Stomach (tissue), 9 donors: ENCODE results near the gene ARHGAP26. TPM values are rescaled to one million over a fixed set of nuclear protein-coding genes. Genes with fewer than 3 reads are reported as not detected.
"Not testable (repeated sequence)": the region's sequence is repeated elsewhere in the genome, so short reads cannot be mapped to it uniquely, and the experiment has no call there.

Source experiments
- DNase-seq, 2 donors: peaks; one replicate each; pipeline versions ENCODE4 v3.0.0 to v3.0.0-alpha.2; 2013 to 2019
- H3K27ac ChIP-seq, 5 donors: fragments of 200-600 bp in 4 of 5; sonication (generic) in 4 of 5; one replicate each; pipeline ENCODE4 v1.5.1; 2013 to 2019; ENCODE audit warnings: mild to moderate bottlenecking in 1 of 5, moderate library complexity in 1 of 5
- H3K27me3 ChIP-seq, 3 donors: fragments of 200-600 bp; sonication (generic); one replicate each; pipeline ENCODE4 v1.5.1; 2017 to 2019; ENCODE audit warnings: mixed run types in 1 of 3
- H3K36me3 ChIP-seq, 4 donors: fragments of 200-600 bp; sonication (generic); 1 replicate in 3 of 4; 2 replicates in 1 of 4; pipeline ENCODE4 v1.5.1; 2016 to 2019
- H3K4me1 ChIP-seq, 4 donors: fragments of 200-600 bp; sonication (generic); one replicate each; pipeline ENCODE4 v1.5.1; 2016 to 2019
- H3K4me3 ChIP-seq, 4 donors: fragments of 200-600 bp; sonication (generic) in 3 of 4; one replicate each; pipeline ENCODE4 v1.5.1; 2016 to 2019; ENCODE audit warnings: mild to moderate bottlenecking in 1 of 4
- H3K9me3 ChIP-seq, 4 donors: fragments of 200-600 bp; sonication (generic); one replicate each; pipeline ENCODE4 v1.5.1; 2016 to 2019
- EP300 ChIP-seq: sonication (generic); formaldehyde crosslinking; IDR thresholded peaks from one replicate; pipeline ENCODE4 v1.6.1; 2017; ENCODE audit warnings: antibody characterized with exemption
- POLR2A ChIP-seq, 4 donors: fragments of 450-650 bp; IDR thresholded peaks; one replicate each; pipeline ENCODE4 v1.6.1; 2016; ENCODE audit warnings: antibody characterized with exemption in 4 of 4, control low read depth in 2 of 4, mild to moderate bottlenecking in 1 of 4, moderate library complexity in 1 of 4
- POLR2AphosphoS5 ChIP-seq, 3 donors: sonication (generic); formaldehyde crosslinking; IDR thresholded peaks; one replicate each; pipeline ENCODE4 v1.6.1; 2016; ENCODE audit warnings: antibody characterized with exemption in 3 of 3
- WGBS, 5 donors: extraction: QIAGEN DNeasy Blood & Tissue Kit in 3 of 5; methylation state at CpG; one replicate each; pipeline versions ENCODE4 v1.1.5 to v1.1.7; 2013 to 2018; 5-methylcytosine and 5-hydroxymethylcytosine counted together
- intact Hi-C: fragments of 100-400 bp; cut with DNase I; formaldehyde crosslinking; loops from one replicate; pipeline ENCODE4 v1.15.1; 2023; ENCODE audit warnings: low total_unique reads
- polyA plus RNA-seq, 3 donors: library from polyadenylated mRNA; stranded (reverse); fragments of 200-250 nt; gene quantifications; one replicate each; pipeline ENCODE4 v1.2.3, GENCODE V29; 2013
- total RNA-seq, 5 donors: library from RNA; depleted of rRNA; stranded (reverse); fragments of >200 nt; gene quantifications; one replicate each; pipeline versions ENCODE4 v1.1.0 to v1.2.3, GENCODE V29; 2014 to 2016
- TF ChIP-seq, protein P1 (sequence below), 7 experiments: fragments of 450-650 bp in 4 of 7; fragments of 200-600 bp in 3 of 7; sonication (generic) in 3 of 7; IDR thresholded peaks; one replicate each; pipeline ENCODE4 v1.5.1; 2016 to 2019; ENCODE audit warnings: antibody characterized with exemption in 7 of 7, control low read depth in 2 of 7, mild to moderate bottlenecking in 1 of 7
- donor health status: healthy with polysubstance abuse.
- donor health status: Bipolar disorder and iron deficiency.
- donor health status: healthy.

The ARHGAP26 gene
- total and polyA plus RNA-seq, 8 donors: 4.0 to 115 (median 34.1) TPM

GRCh38 chr5:142946547-142947426 lies 176.6 kb downstream of the ARHGAP26 start:
- H3K27ac ChIP-seq: no peak overlapping the region
- H3K36me3 ChIP-seq: no peaks in the 10 kb centered on the region
- no peaks in the 10 kb centered on the region for H3K9me3 ChIP-seq
- no peaks in the 10 kb centered on the region for H3K27me3 ChIP-seq
- TF ChIP-seq POLR2A (IDR thresholded peaks at IDR 0.05) (no peak), EP300 (no peak), POLR2AphosphoS5 (IDR thresholded peaks at IDR 0.05) (no peak)
- TF ChIP-seq, protein P1, sequence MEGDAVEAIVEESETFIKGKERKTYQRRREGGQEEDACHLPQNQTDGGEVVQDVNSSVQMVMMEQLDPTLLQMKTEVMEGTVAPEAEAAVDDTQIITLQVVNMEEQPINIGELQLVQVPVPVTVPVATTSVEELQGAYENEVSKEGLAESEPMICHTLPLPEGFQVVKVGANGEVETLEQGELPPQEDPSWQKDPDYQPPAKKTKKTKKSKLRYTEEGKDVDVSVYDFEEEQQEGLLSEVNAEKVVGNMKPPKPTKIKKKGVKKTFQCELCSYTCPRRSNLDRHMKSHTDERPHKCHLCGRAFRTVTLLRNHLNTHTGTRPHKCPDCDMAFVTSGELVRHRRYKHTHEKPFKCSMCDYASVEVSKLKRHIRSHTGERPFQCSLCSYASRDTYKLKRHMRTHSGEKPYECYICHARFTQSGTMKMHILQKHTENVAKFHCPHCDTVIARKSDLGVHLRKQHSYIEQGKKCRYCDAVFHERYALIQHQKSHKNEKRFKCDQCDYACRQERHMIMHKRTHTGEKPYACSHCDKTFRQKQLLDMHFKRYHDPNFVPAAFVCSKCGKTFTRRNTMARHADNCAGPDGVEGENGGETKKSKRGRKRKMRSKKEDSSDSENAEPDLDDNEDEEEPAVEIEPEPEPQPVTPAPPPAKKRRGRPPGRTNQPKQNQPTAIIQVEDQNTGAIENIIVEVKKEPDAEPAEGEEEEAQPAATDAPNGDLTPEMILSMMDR (IDR thresholded peaks at IDR 0.05): no peak
- H3K4me3 ChIP-seq: no peak overlapping the region
- intact Hi-C loops: no loop called here
- DNase-seq: no peak
- H3K4me1 ChIP-seq: peaks cover 0 to 14% (median 0%) of the 10 kb centered on the region in 4 donors
- 73 to 91% (median 85%) methylated on average over 4 of the region's 4 CpGs for WGBS, 5 donors

GRCh38 chr5:142947427-142947709 lies 177.2 kb downstream of the ARHGAP26 start:
- no peak overlapping the region for H3K27ac ChIP-seq
- intact Hi-C loops: no loop called here
- H3K36me3 ChIP-seq: no peaks in the 10 kb centered on the region
- peaks cover 0 to 14% (median 0%) of the 10 kb centered on the region in 4 donors for H3K4me1 ChIP-seq
- H3K4me3 ChIP-seq: no peak overlapping the region
- H3K27me3 ChIP-seq: no peaks in the 10 kb centered on the region
- TF ChIP-seq POLR2A (IDR thresholded peaks at IDR 0.05): no peak
- no peak for TF ChIP-seq POLR2AphosphoS5 (IDR thresholded peaks at IDR 0.05)
- no peak for TF ChIP-seq EP300
- TF ChIP-seq, protein P1 (IDR thresholded peaks at IDR 0.05): no peak
- no peak for DNase-seq
- no peaks in the 10 kb centered on the region for H3K9me3 ChIP-seq

DNA sequence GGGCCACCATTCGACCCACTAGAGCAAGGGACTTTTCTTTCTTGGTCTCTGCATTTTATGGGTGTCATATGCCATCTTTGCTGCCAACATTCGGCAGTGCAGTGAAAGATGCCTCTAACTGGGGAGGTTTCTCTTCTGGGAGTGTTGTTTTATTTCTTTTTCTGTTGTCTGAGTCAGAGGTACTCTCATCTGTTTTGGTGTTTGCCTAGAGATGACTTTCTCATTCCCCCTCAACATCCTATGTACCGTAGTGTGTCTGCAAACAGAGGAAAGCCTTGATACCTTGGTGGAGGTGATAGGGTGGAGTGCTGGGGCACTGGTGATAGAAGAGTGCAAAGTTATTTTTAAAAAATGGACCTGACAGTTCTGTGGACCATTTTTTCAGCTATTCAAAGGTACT lies 182.1 kb downstream of the ARHGAP26 start:
- no peaks in the 10 kb centered on the region for H3K27me3 ChIP-seq
- H3K4me1 ChIP-seq: peaks cover 0 to 22% (median 6%) of the 10 kb centered on the region in 4 donors
- no peak overlapping the region for H3K4me3 ChIP-seq
- 89 to 97% (median 93%) methylated on average over 3 of the region's 3 CpGs for WGBS, 5 donors
- intact Hi-C loops: no loop called here
- DNase-seq: no peak
- H3K27ac ChIP-seq: no peak overlapping the region
- peaks cover 0 to 5% (median 0%) of the 10 kb centered on the region in 4 donors for H3K36me3 ChIP-seq
- TF ChIP-seq, protein P1 (IDR thresholded peaks at IDR 0.05): no peak
- no peak for TF ChIP-seq POLR2AphosphoS5 (IDR thresholded peaks at IDR 0.05)
- no peak for TF ChIP-seq POLR2A (IDR thresholded peaks at IDR 0.05)
- no peak for TF ChIP-seq EP300
- H3K9me3 ChIP-seq: no peaks in the 10 kb centered on the region

GRCh38 chr5:142952871-142953270 lies 182.7 kb downstream of the ARHGAP26 start:
- 80 to 94% (median 91%) methylated on average over 3 of the region's 3 CpGs for WGBS, 5 donors

DNA sequence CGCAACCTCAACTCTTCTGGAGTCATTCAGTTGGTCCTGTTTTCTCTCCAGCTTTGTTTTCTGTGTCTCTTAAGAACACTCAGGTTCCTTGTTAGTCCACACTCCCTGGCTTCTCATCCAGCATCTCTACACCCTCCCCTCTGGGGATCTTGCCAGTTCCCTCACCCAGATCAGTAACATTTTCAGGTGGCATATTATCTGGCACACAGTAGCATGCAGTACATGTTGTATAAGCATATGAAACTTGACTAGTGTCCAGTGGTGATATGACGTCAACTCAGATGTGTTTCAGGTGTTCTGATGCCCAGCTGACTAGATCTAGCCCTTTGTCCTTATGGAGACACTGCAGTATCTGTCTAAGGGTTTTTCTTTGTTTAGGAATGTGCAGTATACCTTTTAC lies 184.3 kb downstream of the ARHGAP26 start:
- Histone ChIP-seq H3K36me3 (peaks cover 0 to 5% (median 0%) of the 10 kb centered on the region in 4 donors), H3K27ac (peak overlapping the region in 1 of 5 donors; percentile 20), H3K9me3 (no peaks in the 10 kb centered on the region), H3K4me1 (peaks cover 0 to 25% (median 10%) of the 10 kb centered on the region in 4 donors), H3K4me3 (no peak overlapping the region), H3K27me3 (no peaks in the 10 kb centered on the region)
- TF ChIP-seq POLR2AphosphoS5 (IDR thresholded peaks at IDR 0.05) (no peak), EP300 (no peak)
- intact Hi-C loops: no loop called here
- WGBS, 5 donors: 87 to 95% (median 91%) methylated on average over 2 of the region's 2 CpGs
- DNase-seq: no peak

More at GRCh38 chr5:142952871-142953270, 182.7 kb downstream of the ARHGAP26 start:
- H3K27ac ChIP-seq, H3K9me3 ChIP-seq, intact Hi-C loops, H3K36me3 ChIP-seq, H3K27me3 ChIP-seq, DNase-seq, H3K4me3 ChIP-seq: not testable (repeated sequence)
- H3K4me1 ChIP-seq: peaks cover 0 to 22% (median 7%) of the 10 kb centered on the region in 4 donors
